Measurements from ENCODE around the gene NANS.
"Not testable (repeated sequence)": the region's sequence is repeated elsewhere in the genome, so short reads cannot be mapped to it uniquely, and the experiment has no call there.

- TF ChIP-seq, protein P1, sequence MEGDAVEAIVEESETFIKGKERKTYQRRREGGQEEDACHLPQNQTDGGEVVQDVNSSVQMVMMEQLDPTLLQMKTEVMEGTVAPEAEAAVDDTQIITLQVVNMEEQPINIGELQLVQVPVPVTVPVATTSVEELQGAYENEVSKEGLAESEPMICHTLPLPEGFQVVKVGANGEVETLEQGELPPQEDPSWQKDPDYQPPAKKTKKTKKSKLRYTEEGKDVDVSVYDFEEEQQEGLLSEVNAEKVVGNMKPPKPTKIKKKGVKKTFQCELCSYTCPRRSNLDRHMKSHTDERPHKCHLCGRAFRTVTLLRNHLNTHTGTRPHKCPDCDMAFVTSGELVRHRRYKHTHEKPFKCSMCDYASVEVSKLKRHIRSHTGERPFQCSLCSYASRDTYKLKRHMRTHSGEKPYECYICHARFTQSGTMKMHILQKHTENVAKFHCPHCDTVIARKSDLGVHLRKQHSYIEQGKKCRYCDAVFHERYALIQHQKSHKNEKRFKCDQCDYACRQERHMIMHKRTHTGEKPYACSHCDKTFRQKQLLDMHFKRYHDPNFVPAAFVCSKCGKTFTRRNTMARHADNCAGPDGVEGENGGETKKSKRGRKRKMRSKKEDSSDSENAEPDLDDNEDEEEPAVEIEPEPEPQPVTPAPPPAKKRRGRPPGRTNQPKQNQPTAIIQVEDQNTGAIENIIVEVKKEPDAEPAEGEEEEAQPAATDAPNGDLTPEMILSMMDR (IDR thresholded peaks at IDR 0.05; ENCODE audit: insufficient read depth, low read depth, low read length): not testable (repeated sequence)
- not testable (repeated sequence) for TF ChIP-seq EZH2 (IDR thresholded peaks at IDR 0.05; ENCODE audit: insufficient read depth, low read length)
Measured at GRCh38 chr9:98076514-98076890, 20.0 kb downstream of the NANS start.
